ENCODE data around the gene FBRSL1. TPM values are rescaled to one million over a fixed set of nuclear protein-coding genes. Genes with fewer than 3 reads are reported as not detected.
A peak's percentile ranks its signal among the peaks of the same experiment; 100 is the strongest.

The FBRSL1 gene
- total and polyA plus RNA-seq, 2 experiments from 2014 or later: 0.63 to 4.6 TPM

DNA sequence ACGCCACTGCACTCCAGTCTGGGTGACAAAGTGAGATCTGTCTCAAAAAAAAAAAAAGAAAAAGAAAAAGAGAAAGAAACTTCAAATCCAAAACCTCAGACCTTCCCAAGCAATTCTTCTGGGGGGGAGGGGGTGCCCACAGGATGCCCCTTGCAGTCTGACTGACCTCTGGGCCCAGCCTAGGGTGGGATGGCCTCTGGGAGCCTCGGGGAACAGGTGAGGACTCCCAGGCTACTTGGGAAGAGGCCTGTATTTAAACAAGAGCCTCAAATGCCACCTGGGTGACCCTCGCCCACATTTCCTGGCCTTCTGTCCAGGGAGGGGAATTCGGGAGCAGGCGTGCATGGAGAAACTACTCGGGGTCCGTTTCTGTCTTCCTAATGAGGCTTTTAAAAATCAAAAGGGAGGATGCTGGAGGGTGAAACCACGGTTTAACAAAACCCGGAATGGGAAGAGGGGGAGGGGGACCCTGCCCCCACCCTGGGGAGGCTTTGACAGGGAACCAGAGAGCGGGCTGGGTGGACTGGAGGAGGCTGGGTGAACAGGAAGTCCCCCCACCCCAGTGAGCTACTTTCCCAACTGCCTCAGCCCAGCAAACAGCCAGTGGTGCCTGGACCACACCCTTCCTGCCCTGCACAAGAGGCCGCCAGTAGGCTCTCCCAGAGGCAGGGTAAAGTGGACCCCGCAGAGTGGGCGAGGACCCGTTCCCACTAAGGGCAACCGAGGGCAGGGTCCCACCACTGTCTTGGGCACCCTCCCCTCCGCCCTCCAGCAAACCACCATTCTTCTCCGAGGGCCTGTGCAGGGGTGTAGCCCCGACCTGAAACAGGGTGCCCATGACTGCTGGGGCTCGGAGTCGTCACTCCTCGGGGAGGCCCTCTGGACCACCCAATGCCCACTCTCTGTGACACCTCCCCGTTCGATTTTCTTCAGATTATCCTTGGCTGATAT lies 1.5 kb upstream of the FBRSL1 start:
- H2AFZ ChIP-seq: 0 out of 2 replicates have a peak overlapping the region, but pooled peaks have one; percentile 89
- no peak overlapping the region for H3K27ac ChIP-seq
- H3F3A ChIP-seq (ENCODE audit: insufficient read depth): no peaks in the 10 kb centered on the region
- no peak overlapping the region for H3K9ac ChIP-seq
- no peak for TF ChIP-seq EZH2 (IDR thresholded peaks at IDR 0.05; ENCODE audit: insufficient read depth, poor library complexity, severe bottlenecking)
- TF ChIP-seq EZH2phosphoT487 (IDR thresholded peaks at IDR 0.05; ENCODE audit: insufficient read depth, low read depth): no peak
- no peak overlapping the region for H3K4me2 ChIP-seq (ENCODE audit: unreplicated experiment)
- H3K27me3 ChIP-seq (replicated peaks; ENCODE audit: insufficient read depth): no peaks in the 10 kb centered on the region
- 41 to 44% methylated on average over 23 of the region's 23 CpGs for WGBS, 2 experiments (ENCODE audit: low coverage in 1 of 2, low lambda C conversion rate in 2 of 2, missing lambda C conversion rate in 2 of 2)
- peaks cover 28% of the 10 kb centered on the region for H3K79me2 ChIP-seq (ENCODE audit: insufficient read depth)
- no peaks in the 10 kb centered on the region for H3K36me3 ChIP-seq (ENCODE audit: low read depth)
- 0 out of 2 replicates have a peak, but pooled peaks cover 4% of the 10 kb centered on the region for H4K20me1 ChIP-seq (ENCODE audit: insufficient read depth)
- H3K4me3 ChIP-seq: no peak overlapping the region
- peaks cover 4% of the 10 kb centered on the region; the same call in 1 of the 2 replicates for H3K4me1 ChIP-seq (ENCODE audit: insufficient read depth)
- in situ Hi-C loops (cut with MboI): no loop called here
- H3K9me3 ChIP-seq (ENCODE audit: low read depth): no peaks in the 10 kb centered on the region
- DNase-seq: no peak
- no peaks in the 10 kb centered on the region for H3K9me2 ChIP-seq (ENCODE audit: insufficient read depth)

DNA sequence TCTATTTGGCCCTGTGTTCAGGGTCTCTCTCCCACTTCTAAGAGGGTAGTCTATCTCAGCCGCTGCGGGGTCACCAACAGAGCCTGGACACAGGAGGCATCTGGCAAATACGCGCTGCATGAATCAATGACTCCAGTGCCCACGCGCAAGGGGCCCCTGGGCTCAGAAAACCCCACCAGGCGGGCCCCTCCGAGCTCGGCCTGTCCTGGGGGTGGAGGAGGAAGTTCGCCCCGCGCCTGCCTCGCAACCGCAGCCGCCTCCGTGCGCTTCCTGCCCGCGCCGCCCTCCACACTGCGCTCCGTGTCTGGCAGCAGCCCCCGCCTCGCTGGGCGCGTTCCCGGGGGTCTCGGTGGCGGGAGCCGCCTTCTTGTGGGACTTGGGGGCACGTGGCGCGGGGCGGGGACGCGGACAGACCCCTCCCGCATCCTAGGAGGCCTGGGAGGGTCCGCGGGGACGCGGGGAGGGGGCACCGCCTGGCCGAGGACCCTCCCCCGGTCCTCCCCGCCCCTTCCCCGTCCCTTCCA lies 811 bp upstream of the FBRSL1 start:
- Histone ChIP-seq H3K27me3 (replicated peaks; ENCODE audit: insufficient read depth) (no peaks in the 10 kb centered on the region), H3K36me3 (ENCODE audit: low read depth) (no peaks in the 10 kb centered on the region), H2AFZ (peak overlapping the region; percentile 89), H3K9me2 (ENCODE audit: insufficient read depth) (no peaks in the 10 kb centered on the region), H3K9me3 (ENCODE audit: low read depth) (no peaks in the 10 kb centered on the region), H4K20me1 (ENCODE audit: insufficient read depth) (0 out of 2 replicates have a peak, but pooled peaks cover 4% of the 10 kb centered on the region), H3K4me1 (ENCODE audit: insufficient read depth) (peaks cover 4% of the 10 kb centered on the region; the same call in 1 of the 2 replicates), H3K9ac (no peak overlapping the region), H3K4me3 (peak overlapping the region; percentile 71), H3K27ac (no peak overlapping the region), H3K79me2 (ENCODE audit: insufficient read depth) (peaks cover 35% of the 10 kb centered on the region), H3K4me2 (ENCODE audit: unreplicated experiment) (peak overlapping the region; percentile 63), H3F3A (ENCODE audit: insufficient read depth) (no peaks in the 10 kb centered on the region)
- peak; percentile 37 for DNase-seq
- 4% methylated on average over 26 to 46 of the region's 46 CpGs for WGBS, 2 experiments (ENCODE audit: low coverage in 1 of 2, low lambda C conversion rate in 2 of 2, missing lambda C conversion rate in 2 of 2)
- in situ Hi-C loops (cut with MboI): no loop called here
- TF ChIP-seq EZH2 (IDR thresholded peaks at IDR 0.05; ENCODE audit: insufficient read depth, poor library complexity, severe bottlenecking) (no peak), EZH2phosphoT487 (IDR thresholded peaks at IDR 0.05; ENCODE audit: insufficient read depth, low read depth) (no peak)

DNA sequence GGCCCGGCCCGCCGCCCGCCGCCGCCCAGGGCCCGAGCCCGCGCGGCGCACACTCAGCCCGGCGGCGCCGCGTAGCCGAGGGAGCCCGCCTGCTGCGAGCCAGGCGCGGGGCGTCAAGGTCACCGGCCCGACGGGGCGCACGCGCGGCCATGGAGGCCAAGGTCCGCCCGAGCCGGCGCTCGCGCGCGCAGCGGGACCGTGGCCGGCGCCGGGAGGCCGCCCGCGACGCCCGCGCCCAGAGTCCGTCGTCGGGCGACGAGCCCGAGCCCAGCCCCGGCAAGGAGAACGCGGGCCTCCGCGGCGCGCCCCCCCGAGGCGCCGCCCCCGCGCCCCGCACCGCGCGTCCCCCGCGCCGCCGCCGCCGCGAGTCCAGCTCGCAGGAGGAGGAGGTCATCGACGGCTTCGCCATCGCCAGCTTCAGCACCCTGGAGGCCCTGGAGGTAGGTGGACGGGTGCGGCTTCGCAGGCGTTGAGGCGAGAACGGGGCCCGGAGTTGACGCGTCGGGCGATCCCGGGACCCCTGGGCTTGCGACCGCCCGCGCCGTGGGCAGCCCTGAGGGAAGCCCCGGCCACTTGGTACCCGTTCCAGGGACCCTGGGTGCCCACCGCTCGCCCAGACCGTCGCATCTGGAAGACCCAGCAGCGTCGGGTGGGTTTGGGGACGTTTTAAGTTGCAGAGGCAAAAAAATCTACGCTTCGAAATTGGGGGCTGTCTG lies 629 bp downstream of the FBRSL1 start:
- no peaks in the 10 kb centered on the region for H3K9me2 ChIP-seq (ENCODE audit: insufficient read depth)
- no peak overlapping the region for H2AFZ ChIP-seq
- TF ChIP-seq EZH2phosphoT487 (IDR thresholded peaks at IDR 0.05; ENCODE audit: insufficient read depth, low read depth) (no peak), EZH2 (IDR thresholded peaks at IDR 0.05; ENCODE audit: insufficient read depth, poor library complexity, severe bottlenecking) (no peak)
- peak overlapping the region; percentile 78 for H3K4me3 ChIP-seq
- H3K27ac ChIP-seq: no peak overlapping the region
- no peaks in the 10 kb centered on the region for H3K9me3 ChIP-seq (ENCODE audit: low read depth)
- H3K79me2 ChIP-seq (ENCODE audit: insufficient read depth): peaks cover 50% of the 10 kb centered on the region
- H3K27me3 ChIP-seq (replicated peaks; ENCODE audit: insufficient read depth): no peaks in the 10 kb centered on the region
- in situ Hi-C loops (cut with MboI): no loop called here
- DNase-seq: peak; percentile 75
- H4K20me1 ChIP-seq (ENCODE audit: insufficient read depth): 0 out of 2 replicates have a peak, but pooled peaks cover 4% of the 10 kb centered on the region
- peak overlapping the region; percentile 86 for H3K4me2 ChIP-seq (ENCODE audit: unreplicated experiment)
- 1 to 2% methylated on average over 54 to 59 of the region's 110 CpGs for WGBS, 2 experiments (ENCODE audit: low coverage in 1 of 2, low lambda C conversion rate in 2 of 2, missing lambda C conversion rate in 2 of 2)
- no peaks in the 10 kb centered on the region for H3K36me3 ChIP-seq (ENCODE audit: low read depth)
- H3F3A ChIP-seq (ENCODE audit: insufficient read depth): no peaks in the 10 kb centered on the region
- peaks cover 4% of the 10 kb centered on the region; the same call in 1 of the 2 replicates for H3K4me1 ChIP-seq (ENCODE audit: insufficient read depth)
- H3K9ac ChIP-seq: peak overlapping the region; percentile 77

DNA sequence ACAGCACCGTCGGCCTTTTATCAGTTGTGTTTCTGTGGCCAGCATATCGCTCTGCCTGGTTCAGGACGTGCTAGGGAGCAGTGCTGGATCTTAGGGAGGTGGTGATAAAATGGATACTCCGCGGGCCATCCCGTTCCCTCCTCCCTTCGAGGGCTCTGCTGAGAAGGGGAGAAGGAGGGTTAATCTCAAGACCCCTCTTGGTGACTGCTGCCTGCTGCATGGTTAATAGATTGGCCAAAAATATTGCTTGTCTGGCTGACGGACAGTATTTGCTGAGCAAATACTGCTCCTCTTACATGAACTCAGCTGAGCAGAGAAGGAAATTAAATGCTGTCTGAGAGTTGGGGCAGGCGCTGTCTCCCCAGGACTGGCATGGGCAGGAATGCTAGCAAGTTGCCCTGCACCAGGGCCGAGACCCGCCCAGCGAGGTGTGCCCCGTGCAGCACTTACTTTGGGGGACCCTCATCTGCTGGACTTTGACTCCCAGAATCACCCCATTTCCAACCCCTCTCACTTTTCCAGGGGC lies 1.2 kb downstream of the FBRSL1 start:
- 0 out of 2 replicates have a peak, but pooled peaks cover 4% of the 10 kb centered on the region for H4K20me1 ChIP-seq (ENCODE audit: insufficient read depth)
- TF ChIP-seq EZH2 (IDR thresholded peaks at IDR 0.05; ENCODE audit: insufficient read depth, poor library complexity, severe bottlenecking) (no peak), EZH2phosphoT487 (IDR thresholded peaks at IDR 0.05; ENCODE audit: insufficient read depth, low read depth) (no peak)
- no peak overlapping the region for H3K27ac ChIP-seq
- H3F3A ChIP-seq (ENCODE audit: insufficient read depth): no peaks in the 10 kb centered on the region
- in situ Hi-C loops (cut with MboI): no loop called here
- peak overlapping the region; percentile 78 for H3K4me3 ChIP-seq
- H3K27me3 ChIP-seq (replicated peaks; ENCODE audit: insufficient read depth): no peaks in the 10 kb centered on the region
- no peak overlapping the region for H2AFZ ChIP-seq
- no peaks in the 10 kb centered on the region for H3K9me3 ChIP-seq (ENCODE audit: low read depth)
- no peaks in the 10 kb centered on the region for H3K36me3 ChIP-seq (ENCODE audit: low read depth)
- peaks cover 4% of the 10 kb centered on the region; the same call in 1 of the 2 replicates for H3K4me1 ChIP-seq (ENCODE audit: insufficient read depth)
- 14 to 21% methylated on average over 14 of the region's 14 CpGs for WGBS, 2 experiments (ENCODE audit: low coverage in 1 of 2, low lambda C conversion rate in 2 of 2, missing lambda C conversion rate in 2 of 2)
- H3K79me2 ChIP-seq (ENCODE audit: insufficient read depth): peaks cover 56% of the 10 kb centered on the region
- peak; percentile 26 for DNase-seq
- H3K9me2 ChIP-seq (ENCODE audit: insufficient read depth): no peaks in the 10 kb centered on the region
- peak overlapping the region; percentile 86 for H3K4me2 ChIP-seq (ENCODE audit: unreplicated experiment)
- H3K9ac ChIP-seq: peak overlapping the region; percentile 77

Data from GM23248 (cell line).